Measurements from ENCODE around the gene TMEM106A. TPM values are rescaled to one million over a fixed set of nuclear protein-coding genes. Genes with fewer than 3 reads are reported as not detected.
A peak's percentile ranks its signal among the peaks of the same experiment; 100 is the strongest.
"Not testable (repeated sequence)": the region's sequence is repeated elsewhere in the genome, so short reads cannot be mapped to it uniquely, and the experiment has no call there.

TMEM106A gene
- polyA plus RNA-seq (ENCODE audit: insufficient read length): 27.8 TPM
- long read RNA-seq, donor 1, transcript TMEM106A-208 (9 exons, 3,266 nt): major isoform, 6 of 7 reads
- long read RNA-seq, donor 1, partial matches to known transcripts: 0 of 7 reads
- long read RNA-seq, donor 1, other reads (novel, unspliced or antisense): 0 of 7 reads
- long read RNA-seq, donor 2, partial matches to known transcripts: 0 of 2 reads
- long read RNA-seq, donor 2, other reads (novel, unspliced or antisense): 0 of 2 reads
- long read RNA-seq, donor 3, partial matches to known transcripts: 6 of 9 reads
- long read RNA-seq, donor 3, other reads (novel, unspliced or antisense): 0 of 9 reads
- long read RNA-seq, donor 4: 0 reads
- long read RNA-seq, donor 5, partial matches to known transcripts: 0 of 1 reads
- long read RNA-seq, donor 5, other reads (novel, unspliced or antisense): 0 of 1 reads
- long read RNA-seq, donor 6, partial matches to known transcripts: 0 of 2 reads
- long read RNA-seq, donor 6, other reads (novel, unspliced or antisense): 0 of 2 reads
- long read RNA-seq, donor 7, partial matches to known transcripts: 0 of 2 reads
- long read RNA-seq, donor 7, other reads (novel, unspliced or antisense): 0 of 2 reads
- long read RNA-seq, donor 8, partial matches to known transcripts: 0 of 1 reads
- long read RNA-seq, donor 8, other reads (novel, unspliced or antisense): 0 of 1 reads

GRCh38 chr17:43211480-43212402 lies at the start of gene TMEM106A:
Gene TMEM106A, plus strand, starts transcription at chr17:43211875. Its CDS starts 1,167 bp downstream, at chr17:43213042.
- DNase-seq: peak; percentile 75

- not testable (repeated sequence) for DNase-seq
Measured at GRCh38 chr17:43165971-43166370, 45.7 kb upstream of the TMEM106A start.

- no peak for DNase-seq
Measured at GRCh38 chr17:43169561-43170139, 42.0 kb upstream of the TMEM106A start.

- DNase-seq: peak; percentile 95
Measured at GRCh38 chr17:43170140-43170765, 41.4 kb upstream of the TMEM106A start.

- peak; percentile 99 for DNase-seq
Measured at GRCh38 chr17:43170766-43171585, 40.7 kb upstream of the TMEM106A start, which contains the start of gene NBR1. Gene NBR1, plus strand, starts transcription at chr17:43171214. Its CDS starts 4,586 bp downstream, at chr17:43175800.

GRCh38 chr17:43171586-43172487 lies 39.8 kb upstream of the TMEM106A start:
- DNase-seq: peak; percentile 82

- no peak for DNase-seq
Measured at GRCh38 chr17:43175213-43176118, 36.2 kb upstream of the TMEM106A start.

- no peak for DNase-seq
Measured at GRCh38 chr17:43176119-43176570, 35.5 kb upstream of the TMEM106A start.

GRCh38 chr17:43183921-43184320 lies 27.8 kb upstream of the TMEM106A start:
- DNase-seq: no peak

- DNase-seq: not testable (repeated sequence)
Measured at GRCh38 chr17:43186656-43187055, 25.0 kb upstream of the TMEM106A start.

- DNase-seq: no peak
Measured at GRCh38 chr17:43193251-43193650, 18.4 kb upstream of the TMEM106A start.

GRCh38 chr17:43199633-43200032 lies 12.0 kb upstream of the TMEM106A start:
- DNase-seq: no peak

- no peak for DNase-seq
Measured at GRCh38 chr17:43200127-43200526, 11.5 kb upstream of the TMEM106A start.

- not testable (repeated sequence) for DNase-seq
Measured at GRCh38 chr17:43203013-43203412, 8.7 kb upstream of the TMEM106A start.

- no peak for DNase-seq
Measured at GRCh38 chr17:43210576-43210975, 1.1 kb upstream of the TMEM106A start.

- DNase-seq: no peak
Measured at GRCh38 chr17:43211123-43211479, 574 bp upstream of the TMEM106A start.

- no peak for DNase-seq
Measured at GRCh38 chr17:43212641-43213490, 1.2 kb downstream of the TMEM106A start.

Measured in left kidney (tissue), 8 donors.